OCI-M2 (cell line): ENCODE results near the gene DENND5A.
"Not testable (repeated sequence)": the region's sequence is repeated elsewhere in the genome, so short reads cannot be mapped to it uniquely, and the experiment has no call there.

Experiments
- DNase-seq: peaks from one replicate; lab custom pipeline; 2025; ENCODE audit not compliant: unreplicated experiment; lab: John Stamatoyannopoulos, UW

DENND5A gene

GRCh38 chr11:9219115-9219514 lies 46.0 kb downstream of the DENND5A start:
- DNase-seq, result no peak

GRCh38 chr11:9214765-9215164 lies 50.4 kb downstream of the DENND5A start:
- no peak for DNase-seq

GRCh38 chr11:9211322-9211721 lies 53.8 kb downstream of the DENND5A start:
- no peak for DNase-seq

GRCh38 chr11:9210922-9211320 lies 54.2 kb downstream of the DENND5A start:
- no peak for DNase-seq

GRCh38 chr11:9210224-9210921 lies 54.8 kb downstream of the DENND5A start:
- DNase-seq, result no peak

- not testable (repeated sequence) for DNase-seq
These were observed 55.5 kb downstream of the DENND5A start for GRCh38 chr11:9209604-9210003.

- DNase-seq, result no peak
These were observed 56.2 kb downstream of the DENND5A start for GRCh38 chr11:9208726-9209501.

- no peak for DNase-seq
These were observed 57.9 kb downstream of the DENND5A start for GRCh38 chr11:9207229-9207628.

GRCh38 chr11:9206496-9206895 lies 58.7 kb downstream of the DENND5A start:
- DNase-seq, result no peak

- DNase-seq, result no peak
These were observed 61.3 kb downstream of the DENND5A start for GRCh38 chr11:9203691-9204311.

- no peak for DNase-seq
These were observed 63.6 kb downstream of the DENND5A start for GRCh38 chr11:9201372-9202162.

- no peak for DNase-seq
These were observed 64.7 kb downstream of the DENND5A start for GRCh38 chr11:9200471-9200870.

GRCh38 chr11:9193316-9193715 lies 71.8 kb downstream of the DENND5A start:
- no peak for DNase-seq

GRCh38 chr11:9192561-9192960 lies 72.6 kb downstream of the DENND5A start:
- DNase-seq, result no peak

- DNase-seq, result not testable (repeated sequence)
These were observed 74.7 kb downstream of the DENND5A start for GRCh38 chr11:9190326-9191016.

- not testable (repeated sequence) for DNase-seq
These were observed 76.3 kb downstream of the DENND5A start for GRCh38 chr11:9188860-9189259.

- no peak for DNase-seq
These were observed 77.5 kb downstream of the DENND5A start for GRCh38 chr11:9187616-9188015.

- DNase-seq, result no peak
These were observed 80.6 kb downstream of the DENND5A start for GRCh38 chr11:9184516-9184915.

GRCh38 chr11:9182180-9182871 lies 82.8 kb downstream of the DENND5A start:
- DNase-seq, result no peak

GRCh38 chr11:9180784-9181183 lies 84.4 kb downstream of the DENND5A start:
- DNase-seq, result no peak
